WTC11 (cell line): ENCODE data around the gene ZNF175. TPM values are rescaled to one million over a fixed set of nuclear protein-coding genes. Genes with fewer than 3 reads are reported as not detected.

Experiments used
- ATAC-seq: fragments of 200-7000 bp; cut with Tn5 transposase; 2 replicates; pipeline ENCODE4 v1.10.0; 2021; ENCODE audit warnings: mild to moderate bottlenecking, moderate library complexity
- CTCF ChIA-PET: fragments of 300-600 bp; sonication (Branson Sonifier 250); formaldehyde crosslinking; loops from one replicate; lab custom pipeline; 2021; ENCODE audit warnings: antibody characterized with exemption; lab: Charles Lee
- POLR2A ChIA-PET: fragments of 350-600 bp; sonication (Branson Sonifier 250); formaldehyde crosslinking; loops from one replicate; lab custom pipeline; 2021; ENCODE audit warnings: antibody characterized with exemption; lab: Charles Lee
- DNase-seq: peaks from one replicate; pipeline ENCODE4 v3.0.0; 2021; ENCODE audit warnings: low spot score
- H3K27ac Mint-ChIP-seq: 2 replicates; pipeline ENCODE4 v1.8.0; 2021; ENCODE audit warnings: mixed read lengths
- H3K27me3 Mint-ChIP-seq: 2 replicates; pipeline ENCODE4 v1.8.0; 2021; ENCODE audit warnings: low read depth, mild to moderate bottlenecking, moderate library complexity, mixed read lengths
- H3K36me3 Mint-ChIP-seq: 2 replicates; pipeline ENCODE4 v1.8.0; 2021; ENCODE audit warnings: mixed read lengths
- H3K4me1 Mint-ChIP-seq: 2 replicates; pipeline ENCODE4 v1.8.0; 2022; ENCODE audit warnings: mixed read lengths
- H3K4me3 Mint-ChIP-seq: 2 replicates; pipeline ENCODE4 v1.8.0; 2021; ENCODE audit warnings: mild to moderate bottlenecking, moderate library complexity, mixed read lengths
- H3K9me3 Mint-ChIP-seq: 2 replicates; pipeline ENCODE4 v1.8.0; 2021; ENCODE audit warnings: mixed read lengths
- CREM ChIP-seq: sonication (generic); formaldehyde crosslinking; IDR thresholded peaks from 2 replicates; pipeline ENCODE4 v1.8.1; 2022; ENCODE audit warnings: mild to moderate bottlenecking, missing genetic modification reagents, moderate library complexity
- EMX1 ChIP-seq: fragments of 250-450 bp; sonication (Bioruptor Pico); IDR thresholded peaks from 2 replicates; pipeline ENCODE4 v1.8.0; 2021; ENCODE audit warnings: mild to moderate bottlenecking
- GABPB1 ChIP-seq: sonication (generic); formaldehyde crosslinking; IDR thresholded peaks from 2 replicates; pipeline ENCODE4 v1.8.1; 2023; ENCODE audit warnings: mild to moderate bottlenecking, missing genetic modification reagents
- IRF2 ChIP-seq: sonication (generic); formaldehyde crosslinking; IDR thresholded peaks from 2 replicates; pipeline ENCODE4 v1.8.0; 2022; ENCODE audit warnings: low read depth, missing genetic modification reagents, borderline replicate concordance
- JAZF1 ChIP-seq: fragments of 250-450 bp; sonication (Bioruptor Pico); IDR thresholded peaks from 2 replicates; pipeline ENCODE4 v1.9.0; 2021; ENCODE audit warnings: moderate library complexity, mild to moderate bottlenecking, inconsistent platforms
- MXD4 ChIP-seq: fragments of 250-450 bp; sonication (Bioruptor Pico); IDR thresholded peaks from 2 replicates; pipeline ENCODE4 v1.8.0; 2021; ENCODE audit warnings: mild to moderate bottlenecking, moderate library complexity, borderline replicate concordance
- NFATC4 ChIP-seq: fragments of 250-450 bp; sonication (Bioruptor Pico); IDR thresholded peaks from 2 replicates; pipeline ENCODE4 v1.9.0; 2021; ENCODE audit warnings: mild to moderate bottlenecking
- NR1H2 ChIP-seq: sonication (generic); formaldehyde crosslinking; IDR thresholded peaks from 2 replicates; pipeline ENCODE4 v1.9.0; 2021; ENCODE audit warnings: mild to moderate bottlenecking, moderate library complexity, missing genetic modification reagents
- NR3C1 ChIP-seq: sonication (generic); formaldehyde crosslinking; conservative IDR thresholded peaks from 2 replicates; pipeline ENCODE4 v1.8.1; 2023; ENCODE audit warnings: low read depth, mild to moderate bottlenecking, missing genetic modification reagents
- PRRX2 ChIP-seq: fragments of 250-450 bp; sonication (Bioruptor Pico); IDR thresholded peaks from 2 replicates; pipeline ENCODE4 v1.8.0; 2021; ENCODE audit warnings: mild to moderate bottlenecking
- SP1 ChIP-seq: sonication (generic); formaldehyde crosslinking; conservative IDR thresholded peaks from 2 replicates; pipeline ENCODE4 v1.8.1; 2022; ENCODE audit warnings: missing genetic modification reagents
- TEAD4 ChIP-seq: sonication (generic); formaldehyde crosslinking; IDR thresholded peaks from 2 replicates; pipeline ENCODE4 v1.8.0; 2022; ENCODE audit warnings: mild to moderate bottlenecking, missing genetic modification reagents
- ZNF219 ChIP-seq: sonication (generic); formaldehyde crosslinking; IDR thresholded peaks from 2 replicates; pipeline ENCODE4 v1.8.0; 2023; ENCODE audit warnings: missing genetic modification reagents, mild to moderate bottlenecking, borderline replicate concordance
- ZNF263 ChIP-seq: sonication (generic); formaldehyde crosslinking; IDR thresholded peaks from 2 replicates; pipeline ENCODE4 v1.8.1; 2022; ENCODE audit warnings: low read depth, mild to moderate bottlenecking, moderate library complexity, missing genetic modification reagents
- ZNF423 ChIP-seq: fragments of 250-450 bp; sonication (Bioruptor Pico); IDR thresholded peaks from 2 replicates; pipeline ENCODE4 v2.1.2; 2022; ENCODE audit warnings: mild to moderate bottlenecking, moderate library complexity
- ZNF671 ChIP-seq: fragments of 250-450 bp; sonication (Bioruptor Pico); IDR thresholded peaks from 2 replicates; pipeline ENCODE4 v1.8.0; 2021; ENCODE audit warnings: mild to moderate bottlenecking
- total RNA-seq: library from RNA; stranded (reverse); gene quantifications from 3 replicates; pipeline ENCODE4 v1.2.3, GENCODE V29; 2021
- TF ChIP-seq, protein P1 (sequence below): sonication (generic); formaldehyde crosslinking; IDR thresholded peaks from 2 replicates; pipeline ENCODE4 v1.8.0; 2023; ENCODE audit warnings: mild to moderate bottlenecking, missing genetic modification reagents
- TF ChIP-seq, protein P2 (sequence below): fragments of 250-450 bp; sonication (Bioruptor Pico); IDR thresholded peaks from 2 replicates; pipeline ENCODE4 v1.9.0; 2021; ENCODE audit warnings: moderate library complexity, mild to moderate bottlenecking, inconsistent platforms, borderline replicate concordance
- TF ChIP-seq, protein P3 (sequence below): sonication (generic); formaldehyde crosslinking; IDR thresholded peaks from 2 replicates; pipeline ENCODE4 v1.8.1; 2023; ENCODE audit warnings: mild to moderate bottlenecking, missing genetic modification reagents
- TF ChIP-seq, protein P4 (sequence below): sonication (generic); formaldehyde crosslinking; conservative IDR thresholded peaks from 2 replicates; pipeline ENCODE4 v1.8.1; 2022; ENCODE audit warnings: mild to moderate bottlenecking, missing genetic modification reagents
- TF ChIP-seq, protein P5 (sequence below): sonication (generic); formaldehyde crosslinking; IDR thresholded peaks from 2 replicates; pipeline ENCODE4 v1.8.1; 2022; ENCODE audit warnings: mild to moderate bottlenecking, missing genetic modification reagents, moderate library complexity, borderline replicate concordance
- TF ChIP-seq, protein P6 (sequence below): sonication (generic); formaldehyde crosslinking; conservative IDR thresholded peaks from 2 replicates; pipeline ENCODE4 v1.8.1; 2023; ENCODE audit warnings: mild to moderate bottlenecking, low read depth, missing genetic modification reagents, moderate library complexity

The ZNF175 gene
- total RNA-seq, 1 experiment from 2014 or later, result 10.9 TPM

DNA sequence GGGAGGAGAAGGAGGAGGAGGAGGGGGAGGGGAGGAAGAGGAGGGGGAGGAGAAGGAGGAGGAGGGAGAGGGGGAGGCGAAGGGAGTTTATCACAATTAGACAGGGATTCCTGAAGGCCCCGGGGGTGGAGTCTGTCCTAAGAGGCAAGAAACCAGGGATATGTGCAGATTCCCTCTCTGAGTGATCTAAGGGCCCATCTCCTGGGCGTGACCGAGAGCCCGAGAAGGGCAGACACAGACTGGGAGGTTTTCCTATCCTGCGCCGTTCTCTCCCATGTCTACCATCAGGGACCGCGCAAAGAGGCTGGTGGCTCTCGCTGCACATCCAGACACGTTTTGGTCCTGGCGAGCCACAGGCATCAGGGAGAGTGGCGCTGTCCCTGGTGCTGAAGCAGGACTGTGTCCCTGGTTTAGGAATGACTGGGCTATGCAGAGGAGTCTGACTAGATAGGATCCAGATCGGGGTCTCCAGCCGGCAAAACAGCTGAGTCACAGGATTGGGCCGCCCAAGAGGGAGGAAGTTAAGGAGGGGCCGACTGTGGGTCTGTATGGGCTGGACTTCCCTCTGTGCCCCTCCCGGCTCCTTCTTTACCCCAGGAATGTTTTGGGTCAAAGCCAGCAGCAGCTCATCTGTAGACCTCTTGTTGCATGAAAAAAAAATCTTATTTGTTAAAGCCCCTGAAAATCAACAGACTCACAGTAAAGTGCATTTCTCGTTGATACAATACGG lies 17.9 kb upstream of the ZNF175 start (continued):
- TF ChIP-seq, protein P1, sequence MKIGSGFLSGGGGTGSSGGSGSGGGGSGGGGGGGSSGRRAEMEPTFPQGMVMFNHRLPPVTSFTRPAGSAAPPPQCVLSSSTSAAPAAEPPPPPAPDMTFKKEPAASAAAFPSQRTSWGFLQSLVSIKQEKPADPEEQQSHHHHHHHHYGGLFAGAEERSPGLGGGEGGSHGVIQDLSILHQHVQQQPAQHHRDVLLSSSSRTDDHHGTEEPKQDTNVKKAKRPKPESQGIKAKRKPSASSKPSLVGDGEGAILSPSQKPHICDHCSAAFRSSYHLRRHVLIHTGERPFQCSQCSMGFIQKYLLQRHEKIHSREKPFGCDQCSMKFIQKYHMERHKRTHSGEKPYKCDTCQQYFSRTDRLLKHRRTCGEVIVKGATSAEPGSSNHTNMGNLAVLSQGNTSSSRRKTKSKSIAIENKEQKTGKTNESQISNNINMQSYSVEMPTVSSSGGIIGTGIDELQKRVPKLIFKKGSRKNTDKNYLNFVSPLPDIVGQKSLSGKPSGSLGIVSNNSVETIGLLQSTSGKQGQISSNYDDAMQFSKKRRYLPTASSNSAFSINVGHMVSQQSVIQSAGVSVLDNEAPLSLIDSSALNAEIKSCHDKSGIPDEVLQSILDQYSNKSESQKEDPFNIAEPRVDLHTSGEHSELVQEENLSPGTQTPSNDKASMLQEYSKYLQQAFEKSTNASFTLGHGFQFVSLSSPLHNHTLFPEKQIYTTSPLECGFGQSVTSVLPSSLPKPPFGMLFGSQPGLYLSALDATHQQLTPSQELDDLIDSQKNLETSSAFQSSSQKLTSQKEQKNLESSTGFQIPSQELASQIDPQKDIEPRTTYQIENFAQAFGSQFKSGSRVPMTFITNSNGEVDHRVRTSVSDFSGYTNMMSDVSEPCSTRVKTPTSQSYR (CRISPR knock-in tag), result 0 out of 2 replicates have a peak, but pooled peaks have one; percentile 72
- TF ChIP-seq ZNF219, result peak; percentile 86; the same call in 1 of the 2 replicates
- TF ChIP-seq CREM (CRISPR knock-in tag), result peak; percentile 85; the same call in 1 of the 2 replicates
- TF ChIP-seq NR1H2 (CRISPR knock-in tag), result no peak
- no peak for TF ChIP-seq EMX1 (CRISPR knock-in tag)
- peak; percentile 43; the same call in 1 of the 2 replicates for TF ChIP-seq SP1 (CRISPR knock-in tag)
- 0 out of 2 replicates have a peak, but pooled peaks have one; percentile 31 for TF ChIP-seq ZNF263 (CRISPR knock-in tag)
- TF ChIP-seq, protein P2, sequence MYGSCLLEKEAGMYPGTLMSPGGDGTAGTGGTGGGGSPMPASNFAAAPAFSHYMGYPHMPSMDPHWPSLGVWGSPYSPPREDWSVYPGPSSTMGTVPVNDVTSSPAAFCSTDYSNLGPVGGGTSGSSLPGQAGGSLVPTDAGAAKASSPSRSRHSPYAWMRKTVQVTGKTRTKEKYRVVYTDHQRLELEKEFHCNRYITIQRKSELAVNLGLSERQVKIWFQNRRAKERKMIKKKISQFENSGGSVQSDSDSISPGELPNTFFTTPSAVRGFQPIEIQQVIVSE (CRISPR knock-in tag), result no peak
- TF ChIP-seq JAZF1 (CRISPR knock-in tag), result no peak
- no peak for TF ChIP-seq MXD4 (CRISPR knock-in tag)
- TF ChIP-seq, protein P3, sequence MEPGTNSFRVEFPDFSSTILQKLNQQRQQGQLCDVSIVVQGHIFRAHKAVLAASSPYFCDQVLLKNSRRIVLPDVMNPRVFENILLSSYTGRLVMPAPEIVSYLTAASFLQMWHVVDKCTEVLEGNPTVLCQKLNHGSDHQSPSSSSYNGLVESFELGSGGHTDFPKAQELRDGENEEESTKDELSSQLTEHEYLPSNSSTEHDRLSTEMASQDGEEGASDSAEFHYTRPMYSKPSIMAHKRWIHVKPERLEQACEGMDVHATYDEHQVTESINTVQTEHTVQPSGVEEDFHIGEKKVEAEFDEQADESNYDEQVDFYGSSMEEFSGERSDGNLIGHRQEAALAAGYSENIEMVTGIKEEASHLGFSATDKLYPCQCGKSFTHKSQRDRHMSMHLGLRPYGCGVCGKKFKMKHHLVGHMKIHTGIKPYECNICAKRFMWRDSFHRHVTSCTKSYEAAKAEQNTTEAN (CRISPR knock-in tag), result peak; percentile 54; the same call in 1 of the 2 replicates
- TF ChIP-seq IRF2 (CRISPR knock-in tag), result no peak
- peak; percentile 84; the same call in 1 of the 2 replicates for TF ChIP-seq TEAD4 (CRISPR knock-in tag)
- TF ChIP-seq, protein P4, sequence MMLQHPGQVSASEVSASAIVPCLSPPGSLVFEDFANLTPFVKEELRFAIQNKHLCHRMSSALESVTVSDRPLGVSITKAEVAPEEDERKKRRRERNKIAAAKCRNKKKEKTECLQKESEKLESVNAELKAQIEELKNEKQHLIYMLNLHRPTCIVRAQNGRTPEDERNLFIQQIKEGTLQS, result no peak
- no peak for TF ChIP-seq ZNF671 (CRISPR knock-in tag)
- peak; percentile 24; the same call in 1 of the 2 replicates for TF ChIP-seq GABPB1 (CRISPR knock-in tag)

DNA sequence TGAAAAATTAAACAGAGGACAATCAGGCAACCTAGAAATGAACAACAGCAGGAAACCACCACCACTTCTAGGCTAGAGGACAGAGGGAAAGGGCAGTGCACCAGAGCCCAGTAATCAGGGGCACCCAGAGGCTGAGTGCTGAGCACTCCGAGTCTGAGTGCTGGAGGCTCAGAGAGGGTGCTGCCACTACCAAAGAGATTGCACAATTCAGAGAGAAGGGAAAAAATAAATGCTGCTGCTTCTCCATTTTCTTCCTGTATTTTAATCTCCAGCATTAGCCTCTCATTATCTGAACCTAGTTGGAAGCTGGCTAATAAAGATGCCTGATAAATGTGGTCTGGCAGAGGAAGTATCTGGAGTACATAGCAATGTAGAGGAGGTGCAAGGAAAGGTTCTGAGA lies 11.8 kb upstream of the ZNF175 start:
- H3K27me3 Mint-ChIP-seq, result peaks cover 57% of the 10 kb centered on the region
- CTCF ChIA-PET, result no interaction called here
- DNase-seq (no peak), ATAC-seq (no peak)
- H3K27ac Mint-ChIP-seq, result no peak overlapping the region
- no peaks in the 10 kb centered on the region for H3K4me1 Mint-ChIP-seq
- POLR2A ChIA-PET, result no interaction called here
- H3K36me3 Mint-ChIP-seq, result no peaks in the 10 kb centered on the region
- no peak overlapping the region for H3K4me3 Mint-ChIP-seq
- TF ChIP-seq, protein P5, sequence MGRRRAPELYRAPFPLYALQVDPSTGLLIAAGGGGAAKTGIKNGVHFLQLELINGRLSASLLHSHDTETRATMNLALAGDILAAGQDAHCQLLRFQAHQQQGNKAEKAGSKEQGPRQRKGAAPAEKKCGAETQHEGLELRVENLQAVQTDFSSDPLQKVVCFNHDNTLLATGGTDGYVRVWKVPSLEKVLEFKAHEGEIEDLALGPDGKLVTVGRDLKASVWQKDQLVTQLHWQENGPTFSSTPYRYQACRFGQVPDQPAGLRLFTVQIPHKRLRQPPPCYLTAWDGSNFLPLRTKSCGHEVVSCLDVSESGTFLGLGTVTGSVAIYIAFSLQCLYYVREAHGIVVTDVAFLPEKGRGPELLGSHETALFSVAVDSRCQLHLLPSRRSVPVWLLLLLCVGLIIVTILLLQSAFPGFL (CRISPR knock-in tag), result no peak
- no peak for TF ChIP-seq ZNF423
- TF ChIP-seq CREM (CRISPR knock-in tag), result no peak
- no peak for TF ChIP-seq ZNF219
- no peak for TF ChIP-seq NR3C1 (CRISPR knock-in tag)
- no peak for TF ChIP-seq NFATC4 (CRISPR knock-in tag)
- TF ChIP-seq JAZF1 (CRISPR knock-in tag), result no peak
- TF ChIP-seq GABPB1 (CRISPR knock-in tag), result no peak
- TF ChIP-seq PRRX2 (CRISPR knock-in tag), result no peak
- TF ChIP-seq, protein P6, sequence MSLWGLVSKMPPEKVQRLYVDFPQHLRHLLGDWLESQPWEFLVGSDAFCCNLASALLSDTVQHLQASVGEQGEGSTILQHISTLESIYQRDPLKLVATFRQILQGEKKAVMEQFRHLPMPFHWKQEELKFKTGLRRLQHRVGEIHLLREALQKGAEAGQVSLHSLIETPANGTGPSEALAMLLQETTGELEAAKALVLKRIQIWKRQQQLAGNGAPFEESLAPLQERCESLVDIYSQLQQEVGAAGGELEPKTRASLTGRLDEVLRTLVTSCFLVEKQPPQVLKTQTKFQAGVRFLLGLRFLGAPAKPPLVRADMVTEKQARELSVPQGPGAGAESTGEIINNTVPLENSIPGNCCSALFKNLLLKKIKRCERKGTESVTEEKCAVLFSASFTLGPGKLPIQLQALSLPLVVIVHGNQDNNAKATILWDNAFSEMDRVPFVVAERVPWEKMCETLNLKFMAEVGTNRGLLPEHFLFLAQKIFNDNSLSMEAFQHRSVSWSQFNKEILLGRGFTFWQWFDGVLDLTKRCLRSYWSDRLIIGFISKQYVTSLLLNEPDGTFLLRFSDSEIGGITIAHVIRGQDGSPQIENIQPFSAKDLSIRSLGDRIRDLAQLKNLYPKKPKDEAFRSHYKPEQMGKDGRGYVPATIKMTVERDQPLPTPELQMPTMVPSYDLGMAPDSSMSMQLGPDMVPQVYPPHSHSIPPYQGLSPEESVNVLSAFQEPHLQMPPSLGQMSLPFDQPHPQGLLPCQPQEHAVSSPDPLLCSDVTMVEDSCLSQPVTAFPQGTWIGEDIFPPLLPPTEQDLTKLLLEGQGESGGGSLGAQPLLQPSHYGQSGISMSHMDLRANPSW, result no peak
- no peaks in the 10 kb centered on the region for H3K9me3 Mint-ChIP-seq
